Transverse colon (tissue), 4 donors: Measurements from ENCODE around the gene ARIH1.

Source experiments
- CTCF ChIP-seq, 5 experiments: fragments of 200-600 bp in 3 of 5; fragments of 450-650 bp in 2 of 5; sonication (generic) in 3 of 5; IDR thresholded peaks; 1 replicate in 2 of 5; 2 replicates in 3 of 5; pipeline ENCODE4 v1.5.1; 2016 to 2017; ENCODE audit warnings: antibody characterized with exemption in 5 of 5, inconsistent platforms in 3 of 5, mild to moderate bottlenecking in 2 of 5, moderate library complexity in 1 of 5
- EP300 ChIP-seq: sonication (generic); formaldehyde crosslinking; IDR thresholded peaks from one replicate; pipeline ENCODE4 v1.6.1; 2017; ENCODE audit warnings: antibody characterized with exemption, low read depth
- POLR2A ChIP-seq: fragments of 450-650 bp; IDR thresholded peaks from one replicate; pipeline ENCODE4 v1.6.1; 2016; ENCODE audit warnings: antibody characterized with exemption, mild to moderate bottlenecking, moderate library complexity
- POLR2AphosphoS5 ChIP-seq, 3 donors: sonication (generic); formaldehyde crosslinking; IDR thresholded peaks; one replicate each; pipeline ENCODE4 v1.6.1; 2016; ENCODE audit warnings: antibody characterized with exemption in 3 of 3

DNA sequence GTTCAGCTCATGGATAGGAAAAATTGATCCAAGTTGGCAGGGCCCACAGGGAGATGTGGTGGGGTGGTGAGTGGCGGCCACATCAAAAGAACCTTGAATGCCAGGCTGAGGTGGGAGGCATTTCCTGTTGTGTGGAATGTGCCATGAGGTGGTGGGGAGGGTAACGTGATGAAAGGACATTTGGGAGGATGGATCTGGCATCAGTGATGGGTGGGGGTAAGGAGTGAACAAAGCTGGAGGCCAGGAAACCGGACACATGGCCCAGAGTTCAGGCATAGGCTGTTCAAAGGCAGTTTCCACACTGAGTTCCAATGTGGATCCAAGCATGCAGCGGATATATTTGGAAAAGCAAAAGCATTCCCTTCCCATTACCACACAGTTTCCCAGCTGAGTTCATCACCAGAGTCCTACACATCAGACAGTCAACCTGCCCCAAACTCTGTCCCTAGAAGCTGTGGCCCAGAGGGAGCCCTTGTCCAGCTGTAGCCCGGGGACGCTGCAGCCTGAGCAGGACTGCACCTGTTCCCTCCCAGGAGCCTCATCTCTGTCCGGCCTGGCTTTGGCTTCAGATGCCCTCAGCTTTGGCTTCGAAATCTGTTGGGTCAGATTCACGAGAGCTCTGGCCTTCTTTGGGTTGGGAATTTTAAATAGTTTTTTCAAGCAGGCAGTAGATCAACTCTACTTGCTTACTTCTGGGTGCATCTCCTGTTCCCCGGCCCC lies 142.5 kb downstream of the ARIH1 start:
- no peak for TF ChIP-seq CTCF (IDR thresholded peaks at IDR 0.05)
- no peak for TF ChIP-seq POLR2AphosphoS5 (IDR thresholded peaks at IDR 0.05)
- TF ChIP-seq POLR2A, result no peak
- TF ChIP-seq EP300, result no peak
